Measurements from ENCODE around the gene RECQL5. TPM values are rescaled to one million over a fixed set of nuclear protein-coding genes. Genes with fewer than 3 reads are reported as not detected.

The RECQL5 gene
- total and polyA plus RNA-seq, 2 of the 8 experiments (the other 6 are each of a cell fraction or from before 2014, with no cell fraction given), result 15.1 to 41.1 TPM

- no peak overlapping the region for H3K27ac ChIP-seq (ENCODE audit: low read depth, low read length)
- no peak overlapping the region for H3K4me2 ChIP-seq (ENCODE audit: insufficient read depth in 1 of 2, low read depth in 2 of 2, low read length in 2 of 2)
- no peak overlapping the region for H3K23ac ChIP-seq (ENCODE audit: insufficient read length)
- H3K23me2 ChIP-seq (ENCODE audit: low read depth, low read length), result peaks cover 14% of the 10 kb centered on the region; the same call in 1 of the 2 replicates
- H4K5ac ChIP-seq (ENCODE audit: insufficient read length, low read depth, low read length), result no peak overlapping the region
- no peak overlapping the region for H4K91ac ChIP-seq (replicated peaks; ENCODE audit: insufficient read length, low read length)
- ChIA-PET CTCF (ENCODE audit: partially characterized antibody) (interaction anchor here (0.6 to 59.2 kb wide), 22 partner anchors 10 to 1545 kb away, joined by 3 to 2200 read pairs (median 4); partner anchors contain the start of genes RECQL5, SAP30BP, SMIM5 and TSEN54), POLR2A (ENCODE audit: partially characterized antibody) (interaction anchor here (1.2 to 2.4 kb wide), 4 partner anchors 8 to 189 kb away, joined by 3 to 7 read pairs (median 5); partner anchors contain the start of gene SMIM5)
- H3K56ac ChIP-seq (replicated peaks; ENCODE audit: insufficient read length, low read depth, low read length), result no peak overlapping the region
- no peaks in the 10 kb centered on the region for H3K79me1 ChIP-seq (ENCODE audit: low read depth, low read length)
- no peaks in the 10 kb centered on the region for H3K79me2 ChIP-seq (ENCODE audit: control insufficient read depth in 1 of 2, insufficient read depth in 2 of 2, low read length in 2 of 2)
- H2BK15ac ChIP-seq (ENCODE audit: low read length), result no peak overlapping the region
- no peak overlapping the region for H3K18ac ChIP-seq (ENCODE audit: extremely low read depth, low read length)
- H3K4ac ChIP-seq (replicated peaks; ENCODE audit: insufficient read length, low read depth, low read length), result no peak overlapping the region
- no peak overlapping the region for H2BK5ac ChIP-seq (ENCODE audit: low read depth, low read length)
- no peak overlapping the region for H2AFZ ChIP-seq (ENCODE audit: low read length)
- H2BK12ac ChIP-seq (ENCODE audit: low read depth, low read length), result no peak overlapping the region
- peaks cover 0 to 9% (median 3%) of the 10 kb centered on the region in 4 experiments; a peak in 5 of 7 replicates for H3K4me1 ChIP-seq (replicated peaks in 1 of 4; ENCODE audit: control insufficient read depth in 3 of 4, insufficient read depth in 4 of 4, low read length in 3 of 4)
- H3K4me3 ChIP-seq (ENCODE audit: extremely low read depth in 1 of 4, insufficient read depth in 2 of 4, low read depth in 3 of 4, low read length in 4 of 4), result no peak overlapping the region
- H3K9me3 ChIP-seq (ENCODE audit: insufficient read depth in 2 of 2, low read depth in 1 of 2, low read length in 1 of 2), result no peaks in the 10 kb centered on the region
- peak overlapping the region; percentile 62; the same call in 1 of the 2 replicates for H4K8ac ChIP-seq (ENCODE audit: extremely low read depth, insufficient read depth, low read length)
- peaks cover 0 to 2% of the 10 kb centered on the region in 2 experiments for H4K20me1 ChIP-seq (replicated peaks in 1 of 2; ENCODE audit: control insufficient read depth in 1 of 2, insufficient read depth in 2 of 2, low read length in 2 of 2)
- H3K14ac ChIP-seq (ENCODE audit: insufficient read length), result no peak overlapping the region
- no peak overlapping the region for H3K9ac ChIP-seq (replicated peaks in 1 of 4; ENCODE audit: extremely low read depth in 1 of 4, low read depth in 3 of 4, low read length in 3 of 4)
- H3K27me3 ChIP-seq (replicated peaks in 1 of 4; ENCODE audit: control insufficient read depth in 3 of 4, extremely low read depth in 1 of 4, insufficient read depth in 3 of 4, low read length in 3 of 4), result peaks cover 0 to 19% (median 5%) of the 10 kb centered on the region in 4 experiments; a peak in 4 of 7 replicates
- 87% methylated on average over 12 of the region's 12 CpGs; no CpG with 5 or more reads in 1 of the 2 experiments for WGBS, 2 experiments (ENCODE audit: extremely low coverage in 1 of 2, insufficient coverage in 1 of 2, insufficient read length in 1 of 2, insufficient replicate concordance in 2 of 2, low coverage in 1 of 2, low lambda C conversion rate in 2 of 2, missing lambda C conversion rate in 1 of 2)
- H3K36me3 ChIP-seq (ENCODE audit: control insufficient read depth in 2 of 4, insufficient read depth in 4 of 4, low read length in 3 of 4), result no peaks in the 10 kb centered on the region
- H2AK5ac ChIP-seq (ENCODE audit: low read depth, low read length), result no peak overlapping the region
- FAIRE-seq, result no peak
- no peak for DNase-seq (ENCODE audit: low read depth in 1 of 2, low spot score in 2 of 2)
- H2BK120ac ChIP-seq (replicated peaks; ENCODE audit: low read depth, low read length), result no peak overlapping the region
- no peak overlapping the region for H2BK20ac ChIP-seq (ENCODE audit: low read length)
- TF ChIP-seq RNF2 (IDR thresholded peaks at IDR 0.05; ENCODE audit: borderline replicate concordance, low read depth, low read length, missing control alignments, poor library complexity, severe bottlenecking) (no peak), CEBPB (IDR thresholded peaks at IDR 0.05; ENCODE audit: low read depth, low read length) (no peak), CTCF (IDR thresholded peaks at IDR 0.05; ENCODE audit: control extremely low read depth in 1 of 3, insufficient read depth in 1 of 3, low read depth in 1 of 3, low read length in 3 of 3) (no peak), SP4 (IDR thresholded peaks at IDR 0.05; ENCODE audit: low read length) (no peak), YY1 (IDR thresholded peaks at IDR 0.05; ENCODE audit: low read depth, low read length) (no peak), SUZ12 (IDR thresholded peaks at IDR 0.05; ENCODE audit: low read length) (no peak), SP2 (IDR thresholded peaks at IDR 0.05; ENCODE audit: low read length) (no peak), POU5F1 (IDR thresholded peaks at IDR 0.05; ENCODE audit: low read depth, low read length) (no peak), MAX (IDR thresholded peaks at IDR 0.05) (no peak)
These were observed 75.9 kb downstream of the RECQL5 start for GRCh38 chr17:75590849-75591721.

Data from H1 (cell line).